PC-3 (cell line): ENCODE results near the gene NCOR2. TPM values are rescaled to one million over a fixed set of nuclear protein-coding genes. Genes with fewer than 3 reads are reported as not detected.

Experiments
- ATAC-seq: fragments of 200-7000 bp; cut with Tn5 transposase; 2 replicates; pipeline ENCODE4 v1.9.1; 2020; ENCODE audit warnings: mild to moderate bottlenecking, moderate library complexity
- BruUV-seq: library from RNA; stranded (reverse); fragments of 400-500 nt; replicated peaks from 2 replicates; lab custom pipeline; 2021; lab: Mats Ljungman, UMichigan
- CTCF ChIA-PET: fragments of 300-600 bp; sonication (Branson Sonifier 250); formaldehyde crosslinking; loops from one replicate; lab custom pipeline; 2022; ENCODE audit warnings: antibody characterized with exemption; lab: Charles Lee
- POLR2A ChIA-PET: fragments of 300-600 bp; sonication (Branson Sonifier 250); formaldehyde crosslinking; loops from one replicate; lab custom pipeline; 2022; ENCODE audit warnings: antibody characterized with exemption; ENCODE audit not compliant: unreplicated experiment; lab: Charles Lee
- DNase-seq: peaks from one replicate; pipeline ENCODE4 v3.0.0-alpha.2; 2015
- H2AFZ ChIP-seq: fragments of 300-600 bp; sonication (generic); 2 replicates; pipeline ENCODE4 v1.6.0; 2016; ENCODE audit warnings: antibody characterized with exemption, low read length
- H3F3A ChIP-seq: fragments of 300-600 bp; sonication (generic); one replicate; pipeline ENCODE4 v1.6.0; 2017; ENCODE audit warnings: antibody characterized with exemption, low read length, control low read depth, mild to moderate bottlenecking; ENCODE audit not compliant: unreplicated experiment
- H3K27ac ChIP-seq: fragments of 300-600 bp; sonication (generic); 2 replicates; pipeline ENCODE4 v1.5.1; 2016; ENCODE audit warnings: mild to moderate bottlenecking, low read length
- H3K27me3 ChIP-seq: fragments of 300-600 bp; sonication (generic); 2 replicates; pipeline ENCODE4 v1.6.1; 2016; ENCODE audit warnings: low read length, mixed read lengths
- H3K36me3 ChIP-seq: fragments of 300-600 bp; sonication (generic); 2 replicates; pipeline ENCODE4 v1.6.1; 2016; ENCODE audit warnings: low read depth, mixed run types, low read length, mixed read lengths
- H3K4me1 ChIP-seq: fragments of 300-600 bp; sonication (generic); 2 replicates; pipeline ENCODE4 v1.5.1; 2016; ENCODE audit warnings: low read length; ENCODE audit not compliant: insufficient read depth
- H3K4me2 ChIP-seq: fragments of 300-600 bp; sonication (generic); 2 replicates; pipeline ENCODE4 v1.6.0; 2016; ENCODE audit warnings: low read length
- H3K4me3 ChIP-seq: fragments of 300-600 bp; sonication (generic); 2 replicates; pipeline ENCODE4 v1.5.1; 2016; ENCODE audit warnings: mild to moderate bottlenecking, low read length, mixed read lengths
- H3K79me2 ChIP-seq: fragments of 300-600 bp; sonication (generic); 2 replicates; pipeline ENCODE4 v1.6.1; 2017; ENCODE audit warnings: low read length, mixed read lengths
- H3K9ac ChIP-seq: fragments of 300-600 bp; sonication (generic); 2 replicates; pipeline ENCODE4 v1.6.0; 2016; ENCODE audit warnings: mild to moderate bottlenecking, low read length
- H3K9me2 ChIP-seq: fragments of 300-600 bp; sonication (generic); replicated peaks from 2 replicates; pipeline ENCODE4 v1.6.1; 2016; ENCODE audit warnings: mixed run types, low read length, mixed read lengths
- H3K9me3 ChIP-seq: fragments of 300-600 bp; sonication (generic); 2 replicates; pipeline ENCODE4 v1.6.1; 2016; ENCODE audit warnings: low read length, mixed read lengths
- H4K20me1 ChIP-seq: fragments of 300-600 bp; sonication (generic); 2 replicates; pipeline ENCODE4 v1.6.1; 2016; ENCODE audit warnings: low read length, mixed read lengths
- EZH2 ChIP-seq: fragments of 300-600 bp; sonication (generic); IDR thresholded peaks from one replicate; pipeline ENCODE4 v1.6.1; 2017; ENCODE audit warnings: antibody characterized with exemption, mild to moderate bottlenecking, low read length; ENCODE audit not compliant: unreplicated experiment
- EZH2phosphoT487 ChIP-seq: fragments of 300-600 bp; sonication (generic); IDR thresholded peaks from 2 replicates; pipeline ENCODE4 v1.6.1; 2018; ENCODE audit warnings: mild to moderate bottlenecking, antibody characterized with exemption, low read length, borderline replicate concordance
- intact Hi-C: fragments of 100-400 bp; cut with micrococcal nuclease; formaldehyde crosslinking; loops from 2 replicates; pipeline ENCODE4 v1.9.0; 2023
- total RNA-seq: library from RNA; depleted of rRNA; stranded (reverse); fragments of >200 nt; gene quantifications from 2 replicates; pipeline ENCODE4 v1.2.3, GENCODE V29; 2014
- TF ChIP-seq, protein P1 (sequence below): fragments of 300-600 bp; sonication (generic); conservative IDR thresholded peaks from 2 replicates; pipeline ENCODE4 v1.5.1; 2017; ENCODE audit warnings: antibody characterized with exemption, low read depth, mild to moderate bottlenecking, low read length

Gene NCOR2
- total RNA-seq, 1 experiment from 2014 or later: 117 TPM

- peaks cover 86% of the 10 kb centered on the region for H3K79me2 ChIP-seq
- no peak overlapping the region for H3K4me3 ChIP-seq
- H3K4me2 ChIP-seq: no peak overlapping the region
- peaks cover 60% of the 10 kb centered on the region for H4K20me1 ChIP-seq
- no TSS peak for BruUV-seq
- H3K9me2 ChIP-seq: no peaks in the 10 kb centered on the region
- no peaks in the 10 kb centered on the region for H3K36me3 ChIP-seq
- intact Hi-C loops: no loop called here
- H3K27ac ChIP-seq: no peak overlapping the region
- H3K9me3 ChIP-seq: no peaks in the 10 kb centered on the region
- 0 out of 2 replicates have a peak, but pooled peaks cover 8% of the 10 kb centered on the region for H3K4me1 ChIP-seq
- no peak overlapping the region for H3K9ac ChIP-seq
- ChIA-PET CTCF (no interaction called here), POLR2A (no interaction called here)
- TF ChIP-seq, protein P1, sequence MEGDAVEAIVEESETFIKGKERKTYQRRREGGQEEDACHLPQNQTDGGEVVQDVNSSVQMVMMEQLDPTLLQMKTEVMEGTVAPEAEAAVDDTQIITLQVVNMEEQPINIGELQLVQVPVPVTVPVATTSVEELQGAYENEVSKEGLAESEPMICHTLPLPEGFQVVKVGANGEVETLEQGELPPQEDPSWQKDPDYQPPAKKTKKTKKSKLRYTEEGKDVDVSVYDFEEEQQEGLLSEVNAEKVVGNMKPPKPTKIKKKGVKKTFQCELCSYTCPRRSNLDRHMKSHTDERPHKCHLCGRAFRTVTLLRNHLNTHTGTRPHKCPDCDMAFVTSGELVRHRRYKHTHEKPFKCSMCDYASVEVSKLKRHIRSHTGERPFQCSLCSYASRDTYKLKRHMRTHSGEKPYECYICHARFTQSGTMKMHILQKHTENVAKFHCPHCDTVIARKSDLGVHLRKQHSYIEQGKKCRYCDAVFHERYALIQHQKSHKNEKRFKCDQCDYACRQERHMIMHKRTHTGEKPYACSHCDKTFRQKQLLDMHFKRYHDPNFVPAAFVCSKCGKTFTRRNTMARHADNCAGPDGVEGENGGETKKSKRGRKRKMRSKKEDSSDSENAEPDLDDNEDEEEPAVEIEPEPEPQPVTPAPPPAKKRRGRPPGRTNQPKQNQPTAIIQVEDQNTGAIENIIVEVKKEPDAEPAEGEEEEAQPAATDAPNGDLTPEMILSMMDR: no peak
- no peak for TF ChIP-seq EZH2
- no peak for TF ChIP-seq EZH2phosphoT487
- H3K27me3 ChIP-seq: no peaks in the 10 kb centered on the region
- ATAC-seq (no peak), DNase-seq (no peak)
- no peaks in the 10 kb centered on the region for H3F3A ChIP-seq
- no peak overlapping the region for H2AFZ ChIP-seq
Measured at GRCh38 chr12:124563401-124563800, 4.0 kb downstream of the NCOR2 start.

DNA sequence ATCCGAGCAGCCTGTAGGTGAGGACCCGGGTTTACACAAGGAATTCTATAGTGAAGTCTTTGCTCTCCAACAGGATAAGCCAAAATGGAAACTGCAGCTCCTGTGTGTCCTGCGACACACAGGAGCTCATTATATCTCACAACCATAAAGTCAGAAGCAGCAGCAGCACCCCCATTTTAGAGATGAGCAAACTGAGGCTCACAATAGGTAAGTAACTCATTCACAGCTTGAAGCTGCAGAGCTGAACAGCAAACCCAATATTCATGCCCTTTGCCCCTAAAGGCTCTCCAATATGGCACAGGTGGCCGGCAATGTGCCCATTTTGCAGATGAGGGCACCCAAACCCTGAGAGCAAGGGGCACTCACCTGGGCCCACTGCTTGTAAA is 4.6 kb downstream of the NCOR2 start:
- H3K4me1 ChIP-seq: 0 out of 2 replicates have a peak, but pooled peaks cover 4% of the 10 kb centered on the region
- H2AFZ ChIP-seq: no peak overlapping the region
- ChIA-PET CTCF (no interaction called here), POLR2A (no interaction called here)
- H3K4me3 ChIP-seq: no peak overlapping the region
- no peak overlapping the region for H3K9ac ChIP-seq
- ATAC-seq (no peak), DNase-seq (no peak)
- no TSS peak for BruUV-seq
- H3K79me2 ChIP-seq: peaks cover 90% of the 10 kb centered on the region
- no peak overlapping the region for H3K27ac ChIP-seq
- H4K20me1 ChIP-seq: peaks cover 60% of the 10 kb centered on the region
- no peaks in the 10 kb centered on the region for H3K36me3 ChIP-seq
- no peak overlapping the region for H3K4me2 ChIP-seq
- no peak for TF ChIP-seq EZH2phosphoT487
- TF ChIP-seq EZH2: no peak
- TF ChIP-seq, protein P1: no peak
- no peaks in the 10 kb centered on the region for H3K27me3 ChIP-seq
- H3K9me3 ChIP-seq: no peaks in the 10 kb centered on the region
- no peaks in the 10 kb centered on the region for H3K9me2 ChIP-seq
- H3F3A ChIP-seq: no peaks in the 10 kb centered on the region
- intact Hi-C loops: no loop called here

DNA sequence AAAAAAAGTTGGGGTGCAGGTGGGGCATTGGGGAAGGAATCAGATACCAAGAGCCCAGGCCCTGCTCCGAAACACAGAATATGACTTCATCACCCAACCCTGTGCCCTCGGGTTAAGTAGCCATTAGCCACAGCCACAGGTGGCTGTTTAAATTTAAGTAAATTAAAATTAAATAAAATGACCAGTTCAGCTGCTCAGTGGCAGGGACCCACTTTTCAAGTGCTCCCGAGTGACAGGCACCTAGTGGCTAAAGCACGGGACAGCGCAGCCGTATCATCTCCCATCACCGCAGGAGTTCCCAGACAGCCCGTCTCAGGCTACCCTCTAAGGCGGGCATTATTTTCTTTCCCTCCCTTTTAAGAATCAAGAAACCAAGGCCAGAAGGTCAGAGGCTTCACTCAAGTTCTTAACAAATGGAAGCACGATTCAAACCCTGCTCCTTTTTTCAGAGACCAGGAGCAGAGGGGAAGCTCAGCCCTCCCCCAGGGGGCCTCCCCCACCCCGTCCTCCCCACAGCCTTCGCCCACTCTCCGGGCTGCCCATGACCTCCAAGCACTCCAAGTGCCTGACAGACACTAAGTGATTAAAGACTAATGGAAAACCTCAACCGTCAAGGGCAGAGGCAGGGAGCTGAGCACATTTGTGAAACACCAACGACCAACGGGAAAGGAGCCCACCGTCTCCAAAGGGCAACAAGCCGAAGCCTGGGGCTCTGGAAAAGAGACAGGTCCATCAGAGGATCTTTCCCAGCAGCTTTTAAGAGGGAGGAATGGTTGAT is 5.2 kb downstream of the NCOR2 start:
- Histone ChIP-seq H3K9me2 (no peaks in the 10 kb centered on the region), H2AFZ (no peak overlapping the region), H3K27ac (no peak overlapping the region), H3K4me1 (0 out of 2 replicates have a peak, but pooled peaks cover 4% of the 10 kb centered on the region), H3K79me2 (peaks cover 96% of the 10 kb centered on the region), H3K27me3 (no peaks in the 10 kb centered on the region), H3K4me2 (no peak overlapping the region), H3K4me3 (no peak overlapping the region), H4K20me1 (peaks cover 64% of the 10 kb centered on the region), H3K9me3 (no peaks in the 10 kb centered on the region), H3K9ac (no peak overlapping the region), H3F3A (no peaks in the 10 kb centered on the region), H3K36me3 (no peaks in the 10 kb centered on the region)
- TF ChIP-seq EZH2 (no peak), EZH2phosphoT487 (no peak)
- TF ChIP-seq, protein P1: no peak
- DNase-seq: no peak
- no peak for ATAC-seq
- no TSS peak for BruUV-seq
- intact Hi-C loops: no loop called here
- CTCF ChIA-PET: no interaction called here
- POLR2A ChIA-PET: no interaction called here
